IPS-18c (cell line): ENCODE data around the gene ST3GAL2.

Source experiments
- H3K4me3 ChIP-seq: 2 replicates; pipeline ENCODE4 v1.7.0; 2013; ENCODE audit warnings: low read depth, mild to moderate bottlenecking, low read length, moderate library complexity; ENCODE audit not compliant: insufficient read depth
- H3K9me3 ChIP-seq: one replicate; pipeline ENCODE4 v1.6.1; 2013; ENCODE audit warnings: mild to moderate bottlenecking, low read length, moderate library complexity; ENCODE audit not compliant: control insufficient read depth, insufficient read depth

ST3GAL2 gene

GRCh38 chr16:70448075-70448474 lies 9.2 kb upstream of the ST3GAL2 start:
- Histone ChIP-seq H3K9me3 (no peaks in the 10 kb centered on the region), H3K4me3 (no peak overlapping the region)

- Histone ChIP-seq H3K4me3 (no peak overlapping the region), H3K9me3 (no peaks in the 10 kb centered on the region)
These were observed 5.6 kb upstream of the ST3GAL2 start for GRCh38 chr16:70444249-70445063.

- no peaks in the 10 kb centered on the region for H3K9me3 ChIP-seq
- no peak overlapping the region for H3K4me3 ChIP-seq
These were observed 3.4 kb upstream of the ST3GAL2 start for GRCh38 chr16:70442344-70442743.

GRCh38 chr16:70441406-70441990 lies 2.6 kb upstream of the ST3GAL2 start:
- no peaks in the 10 kb centered on the region for H3K9me3 ChIP-seq
- H3K4me3 ChIP-seq, result no peak overlapping the region

- Histone ChIP-seq H3K9me3 (no peaks in the 10 kb centered on the region), H3K4me3 (no peak overlapping the region; the same call in 1 of the 2 replicates)
These were observed 1.3 kb upstream of the ST3GAL2 start for GRCh38 chr16:70440009-70440692.

- H3K9me3 ChIP-seq, result no peaks in the 10 kb centered on the region
- peak overlapping the region; percentile 66 for H3K4me3 ChIP-seq
These were observed 323 bp downstream of the ST3GAL2 start for GRCh38 chr16:70438585-70438968.

- H3K4me3 ChIP-seq, result peak overlapping the region; percentile 66
These were observed 1.0 kb downstream of the ST3GAL2 start for GRCh38 chr16:70437582-70438557.

GRCh38 chr16:70437017-70437581 lies 1.8 kb downstream of the ST3GAL2 start:
- Histone ChIP-seq H3K9me3 (no peaks in the 10 kb centered on the region), H3K4me3 (peak overlapping the region; percentile 66)

More at GRCh38 chr16:70437582-70438557, 1.0 kb downstream of the ST3GAL2 start:
- no peaks in the 10 kb centered on the region for H3K9me3 ChIP-seq

- no peak overlapping the region for H3K4me3 ChIP-seq
- no peaks in the 10 kb centered on the region for H3K9me3 ChIP-seq
These were observed 4.2 kb downstream of the ST3GAL2 start for GRCh38 chr16:70434484-70435260.

GRCh38 chr16:70433458-70434103 lies 5.3 kb downstream of the ST3GAL2 start:
- Histone ChIP-seq H3K9me3 (no peaks in the 10 kb centered on the region), H3K4me3 (no peak overlapping the region)

GRCh38 chr16:70432723-70433457 lies 6.0 kb downstream of the ST3GAL2 start:
- Histone ChIP-seq H3K4me3 (no peak overlapping the region), H3K9me3 (no peaks in the 10 kb centered on the region)

GRCh38 chr16:70432356-70432722 lies 6.6 kb downstream of the ST3GAL2 start:
- H3K9me3 ChIP-seq, result no peaks in the 10 kb centered on the region
- H3K4me3 ChIP-seq, result no peak overlapping the region

- no peak overlapping the region for H3K4me3 ChIP-seq
- no peaks in the 10 kb centered on the region for H3K9me3 ChIP-seq
These were observed 8.0 kb downstream of the ST3GAL2 start for GRCh38 chr16:70430667-70431536.

GRCh38 chr16:70429888-70430666 lies 8.8 kb downstream of the ST3GAL2 start:
- Histone ChIP-seq H3K4me3 (no peak overlapping the region), H3K9me3 (peaks cover 2% of the 10 kb centered on the region)
